ENCODE results near the gene AKR1C3.
A peak's percentile ranks its signal among the peaks of the same experiment; 100 is the strongest.

Gene AKR1C3

GRCh38 chr10:5142199-5142598 is 48.0 kb downstream of the AKR1C3 start:
- DNase-seq: no peak

- no peak for DNase-seq
These were observed 48.9 kb downstream of the AKR1C3 start for GRCh38 chr10:5143137-5143536.

- no peak for DNase-seq
These were observed 52.7 kb downstream of the AKR1C3 start for GRCh38 chr10:5146920-5147254.

GRCh38 chr10:5147255-5147980 is 53.2 kb downstream of the AKR1C3 start:
- peak; percentile 38 for DNase-seq

GRCh38 chr10:5147981-5148677 is 53.9 kb downstream of the AKR1C3 start:
- no peak for DNase-seq

- DNase-seq: no peak
These were observed 54.4 kb downstream of the AKR1C3 start for GRCh38 chr10:5148678-5149032.

- no peak for DNase-seq
These were observed 56.9 kb downstream of the AKR1C3 start for GRCh38 chr10:5151076-5151475.

GRCh38 chr10:5155951-5156350 is 61.7 kb downstream of the AKR1C3 start:
- DNase-seq: no peak

Measured in hematopoietic multipotent progenitor cell treated with erythropoietin and hydrocortisone succinate and interleukin-3 and kit ligand, for 8 days (in vitro differentiated cells).